ENCODE measurements around the gene DHX32.

GRCh38 chr10:125840955-125841354 lies 40.1 kb downstream of the DHX32 start:
- TF ChIP-seq MAX (IDR thresholded peaks at IDR 0.05; ENCODE audit: low read depth), result no peak
- no peak for TF ChIP-seq CTCF (IDR thresholded peaks at IDR 0.05)
- TF ChIP-seq NRF1 (IDR thresholded peaks at IDR 0.05; ENCODE audit: low read depth, low read length), result no peak
- no peak for TF ChIP-seq TAF1 (IDR thresholded peaks at IDR 0.05; ENCODE audit: borderline replicate concordance, low read depth, low read length)
- no peak for TF ChIP-seq POLR2AphosphoS5 (IDR thresholded peaks at IDR 0.05; ENCODE audit: low read depth, low read length)
- TF ChIP-seq RXRA (IDR thresholded peaks at IDR 0.05; ENCODE audit: borderline replicate concordance, low read depth), result no peak
- TF ChIP-seq YY1 (IDR thresholded peaks at IDR 0.05; ENCODE audit: low read depth), result no peak
- TF ChIP-seq FOXM1 (IDR thresholded peaks at IDR 0.05; ENCODE audit: low read depth), result no peak
- no peak for TF ChIP-seq REST (IDR thresholded peaks at IDR 0.05; ENCODE audit: low read depth, low read length)
- no peak for TF ChIP-seq GATA2 (CRISPR knock-in tag; IDR thresholded peaks at IDR 0.05)
- TF ChIP-seq USF2 (IDR thresholded peaks at IDR 0.05; ENCODE audit: borderline replicate concordance, low read depth, low read length), result no peak
- no peak for TF ChIP-seq TEAD4 (IDR thresholded peaks at IDR 0.05; ENCODE audit: borderline replicate concordance, insufficient read depth)
- no peak for TF ChIP-seq TCF12 (IDR thresholded peaks at IDR 0.05)
- TF ChIP-seq SMC3 (IDR thresholded peaks at IDR 0.05; ENCODE audit: low read depth, low read length), result no peak
